Activated CD4-positive, alpha-beta T cell treated with anti-CD3 and anti-CD28 coated beads, Interleukin-2, amount 10 ng/mL, durations not matched to agents 24 days and 14 days (primary cell): Measurements from ENCODE around the gene IFI27L1. TPM values are rescaled to one million over a fixed set of nuclear protein-coding genes. Genes with fewer than 3 reads are reported as not detected.
"Not testable (repeated sequence)": the region's sequence is repeated elsewhere in the genome, so short reads cannot be mapped to it uniquely, and the experiment has no call there.

Source experiments
- DNase-seq: peaks from one replicate; pipeline ENCODE4 v3.0.0; 2022
- H3K27ac Mint-ChIP-seq: one replicate; pipeline ENCODE4 v1.8.0; 2022; ENCODE audit warnings: mild to moderate bottlenecking, mixed read lengths
- H3K27me3 Mint-ChIP-seq: one replicate; pipeline ENCODE4 v1.8.0; 2022; ENCODE audit warnings: mixed read lengths
- H3K36me3 Mint-ChIP-seq: one replicate; pipeline ENCODE4 v1.8.0; 2022; ENCODE audit warnings: low read depth, mild to moderate bottlenecking, mixed read lengths
- H3K4me1 Mint-ChIP-seq: one replicate; pipeline ENCODE4 v1.8.0; 2021; ENCODE audit warnings: mixed read lengths
- H3K4me3 Mint-ChIP-seq: one replicate; pipeline ENCODE4 v1.8.0; 2022; ENCODE audit warnings: mild to moderate bottlenecking, moderate library complexity, mixed read lengths
- H3K9me3 Mint-ChIP-seq: one replicate; pipeline ENCODE4 v1.8.0; 2021; ENCODE audit warnings: mixed read lengths
- intact Hi-C: fragments of 100-400 bp; cut with micrococcal nuclease; formaldehyde crosslinking; loops from one replicate; pipeline ENCODE4 v1.15.1; 2023
- total RNA-seq: library from RNA; stranded (reverse); gene quantifications from 2 replicates; pipeline ENCODE4 v1.2.3, GENCODE V29; 2022

IFI27L1 gene
- total RNA-seq, 1 donor from 2014 or later: 28.0 TPM

- H3K36me3 Mint-ChIP-seq: peaks cover 79% of the 10 kb centered on the region
- H3K27me3 Mint-ChIP-seq: no peaks in the 10 kb centered on the region
- no peak overlapping the region for H3K4me3 Mint-ChIP-seq
- no peak for DNase-seq
- intact Hi-C loops: loop anchor here (2.0 kb wide), 1 partner anchor 16 kb away; no protein-coding TSS in a partner anchor
- no peaks in the 10 kb centered on the region for H3K9me3 Mint-ChIP-seq
- H3K27ac Mint-ChIP-seq: peak overlapping the region; percentile 23
- H3K4me1 Mint-ChIP-seq: peaks cover 43% of the 10 kb centered on the region
Measured at GRCh38 chr14:94052662-94053061, 28.4 kb upstream of the IFI27L1 start.

- Mint-ChIP-seq H3K4me3 (no peak overlapping the region), H3K4me1 (peaks cover 53% of the 10 kb centered on the region), H3K27ac (peak overlapping the region; percentile 13), H3K27me3 (no peaks in the 10 kb centered on the region), H3K9me3 (no peaks in the 10 kb centered on the region), H3K36me3 (peaks cover 82% of the 10 kb centered on the region)
- intact Hi-C loops: no loop called here
- no peak for DNase-seq
Measured at GRCh38 chr14:94054401-94054800, 26.7 kb upstream of the IFI27L1 start.

- intact Hi-C loops: no loop called here
- peaks cover 53% of the 10 kb centered on the region for H3K4me1 Mint-ChIP-seq
- peak overlapping the region; percentile 31 for H3K27ac Mint-ChIP-seq
- H3K36me3 Mint-ChIP-seq: peaks cover 81% of the 10 kb centered on the region
- no peaks in the 10 kb centered on the region for H3K9me3 Mint-ChIP-seq
- H3K27me3 Mint-ChIP-seq: no peaks in the 10 kb centered on the region
- DNase-seq: no peak
- H3K4me3 Mint-ChIP-seq: no peak overlapping the region
Measured at GRCh38 chr14:94054936-94055335, 26.2 kb upstream of the IFI27L1 start.

GRCh38 chr14:94056579-94057308 is 24.4 kb upstream of the IFI27L1 start:
- H3K9me3 Mint-ChIP-seq: no peaks in the 10 kb centered on the region
- intact Hi-C loops: loop anchor here (1.0 kb wide), 2 partner anchors 25 to 73 kb away; partner anchors contain the start of genes DDX24, IFI27L1 and IFI27L2
- peak overlapping the region; percentile 73 for H3K27ac Mint-ChIP-seq
- H3K27me3 Mint-ChIP-seq: no peaks in the 10 kb centered on the region
- H3K4me1 Mint-ChIP-seq: peaks cover 53% of the 10 kb centered on the region
- peaks cover 80% of the 10 kb centered on the region for H3K36me3 Mint-ChIP-seq
- DNase-seq: peak; percentile 86
- peak overlapping the region; percentile 45 for H3K4me3 Mint-ChIP-seq

- no peaks in the 10 kb centered on the region for H3K9me3 Mint-ChIP-seq
- H3K4me1 Mint-ChIP-seq: peaks cover 50% of the 10 kb centered on the region
- no peak for DNase-seq
- H3K4me3 Mint-ChIP-seq: peak overlapping the region; percentile 12
- H3K27me3 Mint-ChIP-seq: no peaks in the 10 kb centered on the region
- peaks cover 80% of the 10 kb centered on the region for H3K36me3 Mint-ChIP-seq
- intact Hi-C loops: no loop called here
- peak overlapping the region; percentile 31 for H3K27ac Mint-ChIP-seq
Measured at GRCh38 chr14:94058128-94058673, 22.9 kb upstream of the IFI27L1 start.

GRCh38 chr14:94058674-94059138 is 22.4 kb upstream of the IFI27L1 start:
- intact Hi-C loops: no loop called here
- no peak for DNase-seq

GRCh38 chr14:94059998-94060397 is 21.1 kb upstream of the IFI27L1 start:
- no peak overlapping the region for H3K4me3 Mint-ChIP-seq
- H3K9me3 Mint-ChIP-seq: no peaks in the 10 kb centered on the region
- H3K4me1 Mint-ChIP-seq: peaks cover 50% of the 10 kb centered on the region
- H3K36me3 Mint-ChIP-seq: peaks cover 72% of the 10 kb centered on the region
- H3K27me3 Mint-ChIP-seq: no peaks in the 10 kb centered on the region
- DNase-seq: no peak
- intact Hi-C loops: no loop called here
- no peak overlapping the region for H3K27ac Mint-ChIP-seq

More at GRCh38 chr14:94058674-94059138, 22.4 kb upstream of the IFI27L1 start:
- H3K4me3 Mint-ChIP-seq: no peak overlapping the region
- no peaks in the 10 kb centered on the region for H3K27me3 Mint-ChIP-seq
- peaks cover 80% of the 10 kb centered on the region for H3K36me3 Mint-ChIP-seq
- peak overlapping the region; percentile 5 for H3K27ac Mint-ChIP-seq
- H3K9me3 Mint-ChIP-seq: no peaks in the 10 kb centered on the region
- H3K4me1 Mint-ChIP-seq: peaks cover 52% of the 10 kb centered on the region

GRCh38 chr14:94062344-94062940 is 18.7 kb upstream of the IFI27L1 start:
- no peaks in the 10 kb centered on the region for H3K27me3 Mint-ChIP-seq
- peaks cover 52% of the 10 kb centered on the region for H3K4me1 Mint-ChIP-seq
- H3K9me3 Mint-ChIP-seq: peaks cover 9% of the 10 kb centered on the region
- intact Hi-C loops: no loop called here
- H3K36me3 Mint-ChIP-seq: peaks cover 68% of the 10 kb centered on the region
- H3K4me3 Mint-ChIP-seq: no peak overlapping the region
- no peak for DNase-seq
- H3K27ac Mint-ChIP-seq: peak overlapping the region; percentile 54

- no peak overlapping the region for H3K4me3 Mint-ChIP-seq
- H3K9me3 Mint-ChIP-seq: peaks cover 26% of the 10 kb centered on the region
- peaks cover 76% of the 10 kb centered on the region for H3K36me3 Mint-ChIP-seq
- no peaks in the 10 kb centered on the region for H3K27me3 Mint-ChIP-seq
- no peak for DNase-seq
- intact Hi-C loops: no loop called here
- peaks cover 56% of the 10 kb centered on the region for H3K4me1 Mint-ChIP-seq
- H3K27ac Mint-ChIP-seq: no peak overlapping the region
Measured at GRCh38 chr14:94066089-94066676, 14.9 kb upstream of the IFI27L1 start.

GRCh38 chr14:94072076-94072475 is 9.0 kb upstream of the IFI27L1 start:
- H3K27ac Mint-ChIP-seq, DNase-seq, intact Hi-C loops, H3K4me3 Mint-ChIP-seq, H3K27me3 Mint-ChIP-seq: not testable (repeated sequence)
- Mint-ChIP-seq H3K4me1 (peaks cover 35% of the 10 kb centered on the region), H3K36me3 (peaks cover 87% of the 10 kb centered on the region), H3K9me3 (peaks cover 31% of the 10 kb centered on the region)

GRCh38 chr14:94074534-94074933 is 6.6 kb upstream of the IFI27L1 start:
- peaks cover 87% of the 10 kb centered on the region for H3K36me3 Mint-ChIP-seq
- H3K4me3 Mint-ChIP-seq: no peak overlapping the region
- no peak overlapping the region for H3K27ac Mint-ChIP-seq
- no peaks in the 10 kb centered on the region for H3K27me3 Mint-ChIP-seq
- intact Hi-C loops: no loop called here
- no peak for DNase-seq
- peaks cover 38% of the 10 kb centered on the region for H3K4me1 Mint-ChIP-seq
- H3K9me3 Mint-ChIP-seq: peaks cover 16% of the 10 kb centered on the region

GRCh38 chr14:94075008-94075407 is 6.1 kb upstream of the IFI27L1 start:
- intact Hi-C loops: no loop called here
- peaks cover 86% of the 10 kb centered on the region for H3K36me3 Mint-ChIP-seq
- no peak for DNase-seq
- H3K4me1 Mint-ChIP-seq: peaks cover 42% of the 10 kb centered on the region
- H3K9me3 Mint-ChIP-seq: peaks cover 13% of the 10 kb centered on the region
- H3K4me3 Mint-ChIP-seq: no peak overlapping the region
- no peak overlapping the region for H3K27ac Mint-ChIP-seq
- no peaks in the 10 kb centered on the region for H3K27me3 Mint-ChIP-seq

GRCh38 chr14:94077111-94077821 is 3.8 kb upstream of the IFI27L1 start:
- H3K4me1 Mint-ChIP-seq: peaks cover 50% of the 10 kb centered on the region
- peaks cover 11% of the 10 kb centered on the region for H3K9me3 Mint-ChIP-seq
- H3K36me3 Mint-ChIP-seq: peaks cover 66% of the 10 kb centered on the region
- DNase-seq: no peak
- no peak overlapping the region for H3K27ac Mint-ChIP-seq
- intact Hi-C loops: no loop called here
- no peaks in the 10 kb centered on the region for H3K27me3 Mint-ChIP-seq
- peak overlapping the region; percentile 63 for H3K4me3 Mint-ChIP-seq
